HG02798 (cell line): ENCODE measurements around the gene SLC27A2.
A peak's percentile ranks its signal among the peaks of the same experiment; 100 is the strongest.

Experiments
- ATAC-seq: cut with Tn5 transposase; IDR thresholded peaks from one replicate; pipeline ENCODE4 v1.9.1; 2021; ENCODE audit warnings: mild to moderate bottlenecking; ENCODE audit not compliant: unreplicated experiment, poor library complexity

Gene SLC27A2

DNA sequence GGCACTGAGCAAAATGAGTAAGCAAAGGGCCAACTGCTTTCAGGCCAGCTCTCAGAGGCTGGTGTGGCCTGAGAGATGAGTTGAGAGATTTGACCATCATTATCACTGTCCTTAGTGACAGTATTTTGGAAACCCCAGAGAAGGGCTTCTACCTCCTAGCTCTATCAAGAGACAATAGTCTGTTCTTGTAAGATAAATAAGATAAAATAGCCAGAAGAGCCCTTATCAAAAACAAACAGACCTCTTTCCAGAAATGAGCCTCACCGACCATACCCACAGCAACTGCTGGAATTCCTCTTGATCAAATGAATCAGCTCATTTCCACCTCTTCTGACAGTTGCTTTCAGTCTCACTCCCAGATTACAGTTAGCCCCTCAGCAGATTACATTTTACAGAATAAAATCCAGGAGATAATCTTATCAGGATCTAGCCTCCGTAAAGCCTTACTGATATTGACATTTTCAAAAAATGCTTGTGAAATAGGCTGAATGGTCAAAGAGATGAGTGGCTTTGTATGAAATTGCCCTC is 79.0 kb downstream of the SLC27A2 start:
- ATAC-seq: peak; percentile 54

DNA sequence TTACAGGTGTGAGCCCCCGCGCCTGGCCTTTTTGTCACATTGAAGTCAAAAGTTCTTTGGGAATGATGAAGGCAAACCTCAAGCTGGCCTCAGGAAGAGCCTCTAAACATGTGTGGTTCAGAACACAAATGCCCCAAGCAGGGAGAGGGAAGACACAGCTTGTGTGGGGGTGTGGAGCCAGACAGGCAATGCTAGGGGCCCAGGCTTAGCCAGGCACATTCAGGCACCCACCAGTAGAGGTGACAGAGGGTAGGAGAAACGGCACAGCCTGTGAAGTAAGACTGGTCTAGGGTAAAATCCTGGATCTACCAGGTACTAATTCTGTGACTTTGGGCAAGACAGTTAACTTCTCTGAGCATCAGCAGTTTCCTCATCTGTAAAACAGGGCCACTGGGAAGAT is 80.0 kb downstream of the SLC27A2 start:
- ATAC-seq: no peak

DNA sequence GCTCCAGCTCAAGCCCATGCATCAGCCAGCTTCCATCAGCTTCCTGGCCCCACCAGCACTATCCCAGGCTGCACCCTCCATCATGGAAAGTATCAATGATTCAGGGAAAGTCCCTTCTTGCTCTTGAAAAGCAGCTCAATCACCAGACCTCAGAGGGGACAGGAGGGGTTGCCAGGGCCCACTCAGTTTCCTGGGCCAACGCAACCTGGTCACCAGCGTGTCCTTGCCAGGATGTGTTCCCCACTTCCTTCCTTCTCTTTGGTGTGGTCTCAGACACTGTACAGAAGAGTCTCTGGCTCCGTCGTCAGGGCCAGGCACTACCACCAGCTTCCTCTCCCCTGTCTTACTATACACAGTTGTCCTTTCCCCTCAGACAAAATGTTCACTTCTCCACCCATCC is 80.5 kb downstream of the SLC27A2 start:
- ATAC-seq: no peak

DNA sequence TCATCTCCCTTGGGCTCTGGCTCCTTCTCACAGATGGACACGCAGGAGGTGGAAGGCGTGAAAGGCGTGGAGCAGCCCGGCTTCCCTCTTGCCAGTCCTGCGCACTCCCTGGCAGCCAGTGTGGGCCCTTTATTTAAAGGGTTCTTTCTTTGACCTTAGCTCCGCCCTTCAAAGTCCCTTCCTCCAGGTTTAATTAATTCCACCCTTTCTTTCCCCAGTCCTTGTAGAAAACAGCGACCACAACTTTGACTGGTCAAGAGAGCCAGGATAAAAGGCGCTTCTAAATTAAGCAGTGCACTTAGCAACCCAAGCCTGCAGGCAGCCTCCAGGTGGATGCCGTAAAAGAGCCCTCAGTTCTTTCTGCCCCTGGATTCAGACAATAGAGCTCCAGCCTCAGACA is 83.6 kb downstream of the SLC27A2 start, which contains the start of gene HDC:
Gene HDC, minus strand, starts transcription at position 107 of the 400 bp plus-strand sequence. Its CDS starts 103 bp downstream, at position 4.
- ATAC-seq: no peak

- no peak for ATAC-seq
Measured at GRCh38 chr15:50267577-50267976, 85.6 kb downstream of the SLC27A2 start.

DNA sequence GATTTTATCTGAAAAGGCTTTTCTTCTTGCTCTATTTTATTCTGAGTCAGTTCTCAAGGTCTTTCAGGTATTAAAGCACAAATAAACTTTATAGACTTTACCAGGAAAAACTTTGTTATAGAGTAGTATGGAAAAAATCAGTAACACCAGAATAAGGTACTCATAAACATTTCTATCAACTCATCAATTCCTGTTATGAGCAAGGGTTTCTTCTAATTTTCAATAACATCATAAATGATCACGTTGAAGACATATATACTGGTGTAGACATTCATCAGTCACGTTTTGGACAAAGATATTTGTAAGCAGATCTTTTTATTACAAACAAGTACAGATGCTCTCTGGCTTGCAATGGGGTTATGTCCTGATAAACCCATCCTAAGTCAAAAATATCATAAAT is 93.1 kb downstream of the SLC27A2 start:
- no peak for ATAC-seq

- ATAC-seq: no peak
Measured at GRCh38 chr15:50275908-50276307, 93.9 kb downstream of the SLC27A2 start.

DNA sequence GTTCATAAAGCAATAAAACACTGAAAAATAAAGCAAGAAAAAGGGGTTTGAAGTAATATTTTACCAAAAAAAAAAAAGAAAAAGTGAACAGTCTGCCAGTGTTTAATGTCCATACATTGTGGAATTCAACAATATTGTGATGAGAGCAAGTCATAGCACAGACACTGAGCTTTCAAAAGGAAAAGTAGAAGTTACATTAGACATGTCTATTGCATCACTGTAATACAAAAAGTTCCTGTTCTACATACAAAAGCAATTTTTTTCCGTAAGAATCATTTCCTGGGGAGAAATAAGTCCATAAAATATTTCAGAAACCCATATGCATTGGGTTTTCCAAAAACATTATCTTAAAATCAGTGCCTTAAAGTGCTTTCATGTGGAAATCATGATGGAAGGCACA is 95.4 kb downstream of the SLC27A2 start:
- ATAC-seq: no peak

GRCh38 chr15:50278496-50278895 is 96.5 kb downstream of the SLC27A2 start:
- no peak for ATAC-seq

GRCh38 chr15:50280271-50280670 is 98.3 kb downstream of the SLC27A2 start:
- ATAC-seq: no peak

DNA sequence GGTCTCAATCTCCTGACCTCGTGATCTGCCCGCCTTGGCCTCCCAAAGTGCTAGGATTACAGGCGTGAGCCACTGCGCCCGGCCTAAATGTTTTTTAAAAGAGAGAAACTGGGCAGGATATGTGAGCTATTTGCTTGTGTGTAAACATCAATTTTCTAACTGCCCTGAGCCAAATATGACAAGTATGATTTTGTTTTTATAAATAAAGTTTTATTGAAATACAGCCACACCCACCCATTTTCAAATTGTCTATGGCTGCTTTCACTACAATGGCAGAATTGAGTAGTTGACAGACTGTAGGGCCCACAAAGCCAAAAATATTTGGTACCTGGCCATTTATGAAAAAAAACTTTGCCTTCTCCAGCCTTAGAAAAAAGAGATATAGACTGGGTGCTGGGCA is 99.4 kb downstream of the SLC27A2 start:
- ATAC-seq: no peak
